Coronary artery (tissue), 2 donors: ENCODE results near the gene PDE11A.

Source experiments
- DNase-seq: peaks from one replicate; pipeline ENCODE4 v3.0.0-alpha.2; 2017; ENCODE audit warnings: low spot score
- H3K27ac ChIP-seq, 2 donors: fragments of 200-600 bp; sonication (generic); one replicate each; pipeline ENCODE4 v1.5.1; 2016 to 2019
- H3K4me3 ChIP-seq: fragments of 200-600 bp; sonication (generic); 2 replicates; pipeline ENCODE4 v1.5.1; 2016; ENCODE audit warnings: mild to moderate bottlenecking, moderate library complexity
- CTCF ChIP-seq: fragments of 200-600 bp; sonication (generic); IDR thresholded peaks from one replicate; pipeline ENCODE4 v1.5.1; 2019; ENCODE audit warnings: antibody characterized with exemption

PDE11A gene

DNA sequence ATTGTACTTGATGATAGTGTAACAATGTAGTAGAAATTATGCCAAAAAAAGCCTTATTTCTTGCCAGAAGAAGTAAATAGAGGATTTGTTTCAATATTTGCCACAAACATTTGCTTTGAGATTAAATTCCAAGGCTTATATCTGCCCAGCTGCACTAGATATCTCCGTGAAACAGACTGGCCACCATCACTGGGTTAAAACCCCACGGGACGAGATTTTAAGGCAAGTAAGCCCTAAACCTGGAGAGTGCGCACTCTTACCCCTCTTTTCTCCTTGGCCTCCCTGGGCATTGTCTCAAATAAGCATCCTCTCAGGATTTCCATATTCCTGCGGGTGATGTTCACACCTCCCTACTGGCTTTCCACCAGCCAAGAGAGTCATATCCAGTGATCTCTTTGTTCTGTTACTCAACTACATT is 345.6 kb downstream of the PDE11A start:
- no peak for DNase-seq
- no peak for TF ChIP-seq CTCF

GRCh38 chr2:177724398-177725287 is 347.9 kb downstream of the PDE11A start:
- Histone ChIP-seq H3K4me3 (no peak overlapping the region), H3K27ac (no peak overlapping the region)
- DNase-seq = no peak
- no peak for TF ChIP-seq CTCF

More for the DNA sequence above, 345.6 kb downstream of the PDE11A start:
- Histone ChIP-seq H3K27ac (no peak overlapping the region), H3K4me3 (no peak overlapping the region)

DNA sequence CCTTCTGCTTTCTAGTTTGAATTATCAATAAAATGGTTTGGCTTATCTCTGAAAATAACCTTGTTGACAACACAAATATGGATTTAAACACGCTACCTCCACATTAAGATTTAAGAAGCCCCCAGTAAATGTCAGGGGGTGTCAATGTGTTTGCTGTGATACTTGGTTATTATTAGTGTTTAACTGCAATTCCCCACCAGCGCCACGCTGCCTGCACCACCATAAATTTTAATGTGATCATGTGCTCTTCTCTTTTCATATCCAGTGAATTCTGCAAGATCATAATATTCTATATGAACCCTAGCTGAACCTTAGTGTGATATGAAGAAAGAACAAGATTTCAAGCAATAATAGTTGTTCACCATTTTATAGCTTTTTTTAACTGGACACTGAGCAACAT is 349.3 kb downstream of the PDE11A start:
- TF ChIP-seq CTCF = no peak
- H3K27ac ChIP-seq = no peak overlapping the region
- DNase-seq = no peak
- H3K4me3 ChIP-seq = no peak overlapping the region

GRCh38 chr2:177721818-177722567 is 350.6 kb downstream of the PDE11A start:
- no peak for DNase-seq
- Histone ChIP-seq H3K4me3 (no peak overlapping the region), H3K27ac (no peak overlapping the region)
- TF ChIP-seq CTCF = no peak

GRCh38 chr2:177721087-177721486 is 351.5 kb downstream of the PDE11A start:
- no peak for DNase-seq
- Histone ChIP-seq H3K4me3 (no peak overlapping the region), H3K27ac (no peak overlapping the region)
- TF ChIP-seq CTCF = no peak

DNA sequence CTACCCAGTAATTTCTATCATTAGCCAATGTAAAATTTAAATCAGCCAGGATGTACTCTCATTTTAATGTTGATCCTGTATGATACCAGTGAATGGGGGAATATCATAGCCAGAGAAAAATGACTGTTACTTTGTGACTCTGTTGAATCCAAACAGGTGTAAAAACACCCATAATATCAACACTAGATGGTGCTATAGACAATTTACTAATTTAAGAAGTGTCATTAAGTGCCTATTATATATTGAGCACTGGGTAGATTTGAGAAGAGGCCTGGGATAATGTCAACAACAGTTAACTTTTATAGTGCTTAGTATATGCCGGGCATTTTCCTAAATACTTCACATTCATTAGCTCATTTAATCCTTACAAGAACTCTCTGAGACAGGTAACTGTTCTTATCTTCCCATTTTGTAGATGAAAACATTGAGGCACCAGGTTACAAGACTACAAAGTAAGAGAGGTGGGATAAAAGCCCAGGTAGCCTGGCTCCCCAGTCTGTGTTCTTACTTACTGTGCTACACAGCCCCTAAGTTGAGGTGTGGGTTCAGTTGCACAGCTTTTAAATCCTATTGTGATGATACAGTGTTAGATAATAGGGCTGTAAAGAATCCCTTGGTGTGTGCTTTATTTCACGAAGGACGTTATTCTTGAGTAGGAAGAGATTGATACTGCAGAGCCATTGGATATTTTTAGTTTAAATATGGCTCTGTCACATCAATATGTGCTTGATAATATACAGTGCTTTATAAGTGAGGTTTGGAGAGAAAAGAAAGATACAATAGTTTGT is 354.6 kb downstream of the PDE11A start:
- TF ChIP-seq CTCF = no peak
- no peak overlapping the region for H3K27ac ChIP-seq
- no peak overlapping the region for H3K4me3 ChIP-seq
- DNase-seq = no peak
